Ascending aorta (tissue), 2 donors: ENCODE data around the gene PAK4. TPM values are rescaled to one million over a fixed set of nuclear protein-coding genes. Genes with fewer than 3 reads are reported as not detected.
"Not testable (repeated sequence)": the region's sequence is repeated elsewhere in the genome, so short reads cannot be mapped to it uniquely, and the experiment has no call there.

Experiments
- DNase-seq, 2 donors: peaks; one replicate each; pipeline ENCODE4 v3.0.0-alpha.2; 2019; ENCODE audit warnings: low spot score in 2 of 2
- H3K27ac ChIP-seq, 2 donors: fragments of 200-600 bp; sonication (generic); one replicate each; pipeline ENCODE4 v1.5.1; 2016 to 2017; ENCODE audit warnings: mild to moderate bottlenecking in 1 of 2
- H3K27me3 ChIP-seq: fragments of 200-600 bp; sonication (generic); one replicate; pipeline ENCODE4 v1.5.1; 2017
- H3K36me3 ChIP-seq, 2 donors: fragments of 200-600 bp; sonication (generic); one replicate each; pipeline ENCODE4 v1.5.1; 2016
- H3K4me1 ChIP-seq, 2 donors: fragments of 200-600 bp; sonication (generic); one replicate each; pipeline ENCODE4 v1.5.1; 2016 to 2017; ENCODE audit warnings: mild to moderate bottlenecking in 1 of 2
- H3K4me3 ChIP-seq, 2 donors: fragments of 200-600 bp; sonication (generic); one replicate each; pipeline ENCODE4 v1.5.1; 2016 to 2017; ENCODE audit warnings: mild to moderate bottlenecking in 1 of 2
- H3K9me3 ChIP-seq, 2 donors: fragments of 200-600 bp; sonication (generic); one replicate each; pipeline ENCODE4 v1.5.1; 2016
- CTCF ChIP-seq, 3 experiments: fragments of 200-600 bp in 2 of 3; fragments of 450-650 bp in 1 of 3; sonication (generic) in 2 of 3; IDR thresholded peaks; one replicate each; pipeline ENCODE4 v1.5.1; 2016 to 2019; ENCODE audit warnings: antibody characterized with exemption in 3 of 3, mild to moderate bottlenecking in 1 of 3, moderate library complexity in 1 of 3
- intact Hi-C: fragments of 100-400 bp; cut with DNase I; formaldehyde crosslinking; loops from one replicate; pipeline ENCODE4 v1.15.1; 2023
- total RNA-seq: library from RNA; depleted of rRNA; stranded (reverse); fragments of >200 nt; gene quantifications from one replicate; pipeline ENCODE4 v1.1.0, GENCODE V29; 2016

The PAK4 gene
- total RNA-seq, 1 donor from 2014 or later, result 27.4 TPM

- Histone ChIP-seq H3K27ac (no peak overlapping the region), H3K36me3 (no peaks in the 10 kb centered on the region), H3K4me1 (peaks cover 0 to 6% of the 10 kb centered on the region in 2 donors), H3K9me3 (no peaks in the 10 kb centered on the region), H3K27me3 (peaks cover 19% of the 10 kb centered on the region), H3K4me3 (no peak overlapping the region)
- TF ChIP-seq CTCF (IDR thresholded peaks at IDR 0.05), result no peak
- intact Hi-C loops, result no loop called here
- no peak for DNase-seq
Measured at GRCh38 chr19:39086386-39086785, 39.2 kb upstream of the PAK4 start.

- no peak for DNase-seq
- Histone ChIP-seq H3K27ac (no peak overlapping the region), H3K4me1 (peaks cover 0 to 6% of the 10 kb centered on the region in 2 donors), H3K36me3 (no peaks in the 10 kb centered on the region), H3K4me3 (no peak overlapping the region), H3K9me3 (no peaks in the 10 kb centered on the region), H3K27me3 (peaks cover 19% of the 10 kb centered on the region)
- intact Hi-C loops, result no loop called here
- TF ChIP-seq CTCF (IDR thresholded peaks at IDR 0.05), result no peak
Measured at GRCh38 chr19:39087907-39088686, 37.5 kb upstream of the PAK4 start.

- H3K9me3 ChIP-seq, H3K36me3 ChIP-seq, intact Hi-C loops, H3K4me3 ChIP-seq, H3K27ac ChIP-seq, DNase-seq, H3K27me3 ChIP-seq, H3K4me1 ChIP-seq: not testable (repeated sequence)
Measured at GRCh38 chr19:39090016-39090415, 35.6 kb upstream of the PAK4 start.

GRCh38 chr19:39090881-39091280 is 34.7 kb upstream of the PAK4 start:
- Histone ChIP-seq H3K27me3 (no peaks in the 10 kb centered on the region), H3K4me1 (no peaks in the 10 kb centered on the region), H3K4me3 (no peak overlapping the region), H3K36me3 (no peaks in the 10 kb centered on the region), H3K9me3 (no peaks in the 10 kb centered on the region), H3K27ac (no peak overlapping the region)
- no peak for TF ChIP-seq CTCF (IDR thresholded peaks at IDR 0.05)
- no peak for DNase-seq
- intact Hi-C loops, result no loop called here

GRCh38 chr19:39095799-39096540 is 29.6 kb upstream of the PAK4 start:
- H3K27me3 ChIP-seq, H3K9me3 ChIP-seq, intact Hi-C loops, H3K4me1 ChIP-seq, H3K4me3 ChIP-seq, H3K36me3 ChIP-seq, H3K27ac ChIP-seq, DNase-seq: not testable (repeated sequence)

GRCh38 chr19:39097299-39097698 is 28.3 kb upstream of the PAK4 start:
- Histone ChIP-seq H3K36me3 (no peaks in the 10 kb centered on the region), H3K27me3 (peaks cover 6% of the 10 kb centered on the region), H3K4me1 (no peaks in the 10 kb centered on the region), H3K9me3 (no peaks in the 10 kb centered on the region), H3K27ac (no peak overlapping the region), H3K4me3 (no peak overlapping the region)
- intact Hi-C loops, result no loop called here
- DNase-seq, result no peak
- TF ChIP-seq CTCF (IDR thresholded peaks at IDR 0.05), result no peak
